ENCODE data around the gene PI4KB.

The PI4KB gene

DNA sequence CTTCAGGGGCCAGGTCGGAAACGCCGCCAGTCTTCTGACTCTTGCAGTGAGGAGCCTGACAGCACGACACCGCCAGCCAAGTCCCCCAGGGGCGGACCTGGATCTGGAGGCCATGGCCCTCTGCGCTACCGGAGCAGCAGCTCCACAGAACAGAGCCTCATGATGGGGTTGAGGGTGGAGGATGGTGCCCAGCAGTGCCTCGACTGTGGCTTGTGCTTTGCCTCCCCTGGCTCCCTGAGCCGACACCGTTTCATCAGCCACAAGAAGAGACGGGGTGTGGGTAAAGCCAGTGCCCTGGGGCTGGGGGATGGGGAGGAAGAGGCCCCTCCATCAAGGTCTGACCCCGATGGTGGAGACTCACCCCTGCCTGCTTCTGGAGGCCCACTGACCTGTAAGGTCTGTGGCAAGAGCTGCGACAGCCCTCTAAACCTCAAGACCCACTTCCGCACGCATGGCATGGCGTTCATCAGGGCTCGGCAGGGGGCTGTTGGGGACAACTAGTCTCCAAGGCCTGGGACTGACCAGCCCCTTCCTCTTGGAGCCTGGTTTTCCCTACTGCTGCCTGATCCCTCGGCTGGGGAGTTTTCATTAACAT, 36.4 kb downstream of the PI4KB start:
- TF ChIP-seq, protein P1, sequence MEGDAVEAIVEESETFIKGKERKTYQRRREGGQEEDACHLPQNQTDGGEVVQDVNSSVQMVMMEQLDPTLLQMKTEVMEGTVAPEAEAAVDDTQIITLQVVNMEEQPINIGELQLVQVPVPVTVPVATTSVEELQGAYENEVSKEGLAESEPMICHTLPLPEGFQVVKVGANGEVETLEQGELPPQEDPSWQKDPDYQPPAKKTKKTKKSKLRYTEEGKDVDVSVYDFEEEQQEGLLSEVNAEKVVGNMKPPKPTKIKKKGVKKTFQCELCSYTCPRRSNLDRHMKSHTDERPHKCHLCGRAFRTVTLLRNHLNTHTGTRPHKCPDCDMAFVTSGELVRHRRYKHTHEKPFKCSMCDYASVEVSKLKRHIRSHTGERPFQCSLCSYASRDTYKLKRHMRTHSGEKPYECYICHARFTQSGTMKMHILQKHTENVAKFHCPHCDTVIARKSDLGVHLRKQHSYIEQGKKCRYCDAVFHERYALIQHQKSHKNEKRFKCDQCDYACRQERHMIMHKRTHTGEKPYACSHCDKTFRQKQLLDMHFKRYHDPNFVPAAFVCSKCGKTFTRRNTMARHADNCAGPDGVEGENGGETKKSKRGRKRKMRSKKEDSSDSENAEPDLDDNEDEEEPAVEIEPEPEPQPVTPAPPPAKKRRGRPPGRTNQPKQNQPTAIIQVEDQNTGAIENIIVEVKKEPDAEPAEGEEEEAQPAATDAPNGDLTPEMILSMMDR (IDR thresholded peaks at IDR 0.05; ENCODE audit: borderline replicate concordance, control extremely low read depth, extremely low read depth, insufficient read depth, missing control alignments), result no peak
- DNase-seq (ENCODE audit: low spot score), result no peak
- in situ Hi-C loops (cut with MboI; ENCODE audit: low sequenced_read_pairs, unreplicated experiment), result no loop called here

DNA sequence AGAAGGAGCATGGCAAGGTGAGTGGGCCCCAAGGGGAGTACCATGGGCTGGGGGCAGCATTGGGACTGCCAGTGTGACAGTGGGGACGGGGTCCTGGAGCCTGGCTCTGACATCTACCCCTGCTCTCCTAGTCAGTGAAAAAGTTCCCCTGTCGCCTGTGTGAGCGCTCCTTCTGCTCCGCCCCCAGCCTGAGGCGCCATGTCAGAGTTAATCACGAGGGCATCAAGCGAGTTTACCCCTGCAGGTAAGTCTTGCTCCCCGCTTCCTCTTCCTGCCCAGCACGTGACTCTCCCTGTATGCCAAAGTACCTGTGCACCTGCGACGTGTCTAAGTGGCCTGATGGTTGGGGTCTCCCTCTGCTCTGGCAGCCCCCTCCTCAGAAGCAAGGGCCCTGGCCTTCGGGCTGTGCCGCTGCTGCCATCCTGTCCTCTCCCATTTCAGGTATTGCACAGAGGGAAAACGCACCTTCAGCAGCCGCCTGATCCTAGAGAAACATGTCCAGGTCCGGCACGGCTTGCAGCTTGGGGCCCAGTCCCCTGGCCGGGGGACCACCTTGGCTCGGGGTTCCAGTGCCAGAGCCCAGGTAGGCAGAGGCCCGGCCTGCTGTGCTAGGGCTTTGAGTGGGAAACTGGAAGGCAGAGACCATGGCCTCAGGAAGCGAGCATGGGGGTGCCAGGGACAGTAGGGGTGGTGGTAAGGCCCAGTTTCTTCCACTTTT, 37.1 kb downstream of the PI4KB start:
- in situ Hi-C loops (cut with MboI; ENCODE audit: low sequenced_read_pairs, unreplicated experiment), result no loop called here
- DNase-seq (ENCODE audit: low spot score), result no peak
- TF ChIP-seq, protein P1 (IDR thresholded peaks at IDR 0.05; ENCODE audit: borderline replicate concordance, control extremely low read depth, extremely low read depth, insufficient read depth, missing control alignments), result no peak

DNA sequence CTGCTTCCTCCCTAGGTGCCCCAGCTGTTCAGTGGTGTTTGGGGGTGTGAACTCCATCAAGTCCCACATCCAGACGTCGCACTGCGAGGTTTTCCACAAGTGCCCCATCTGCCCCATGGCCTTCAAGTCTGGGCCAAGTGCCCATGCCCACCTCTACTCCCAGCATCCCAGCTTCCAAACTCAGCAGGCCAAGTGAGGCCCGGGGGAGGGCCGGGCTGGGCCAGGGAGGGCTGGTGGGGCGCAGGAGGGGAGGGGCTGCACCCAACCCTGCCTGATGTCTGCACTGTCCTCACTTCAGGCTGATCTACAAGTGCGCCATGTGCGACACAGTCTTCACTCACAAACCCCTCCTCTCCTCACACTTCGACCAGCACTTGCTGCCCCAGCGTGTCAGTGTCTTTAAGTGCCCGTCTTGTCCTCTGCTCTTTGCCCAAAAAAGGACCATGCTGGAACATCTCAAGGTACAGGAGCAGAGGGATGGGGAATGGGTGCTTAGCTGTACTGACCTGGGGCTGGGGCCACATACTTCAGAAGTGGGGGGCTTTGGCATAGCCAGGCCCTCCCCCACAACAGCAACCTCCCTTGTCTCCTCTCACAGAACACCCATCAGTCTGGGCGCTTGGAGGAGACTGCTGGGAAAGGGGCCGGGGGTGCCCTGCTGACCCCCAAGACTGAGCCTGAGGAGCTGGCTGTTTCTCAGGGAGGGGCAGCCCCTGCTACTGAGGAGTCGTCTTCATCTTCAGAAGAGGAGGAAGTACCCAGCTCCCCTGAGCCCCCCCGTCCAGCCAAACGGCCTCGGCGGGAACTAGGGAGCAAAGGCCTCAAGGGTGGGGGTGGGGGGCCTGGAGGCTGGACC, 37.9 kb downstream of the PI4KB start:
- DNase-seq (ENCODE audit: low spot score), result no peak
- in situ Hi-C loops (cut with MboI; ENCODE audit: low sequenced_read_pairs, unreplicated experiment), result no loop called here
- TF ChIP-seq, protein P1 (IDR thresholded peaks at IDR 0.05; ENCODE audit: borderline replicate concordance, control extremely low read depth, extremely low read depth, insufficient read depth, missing control alignments), result no peak

DNA sequence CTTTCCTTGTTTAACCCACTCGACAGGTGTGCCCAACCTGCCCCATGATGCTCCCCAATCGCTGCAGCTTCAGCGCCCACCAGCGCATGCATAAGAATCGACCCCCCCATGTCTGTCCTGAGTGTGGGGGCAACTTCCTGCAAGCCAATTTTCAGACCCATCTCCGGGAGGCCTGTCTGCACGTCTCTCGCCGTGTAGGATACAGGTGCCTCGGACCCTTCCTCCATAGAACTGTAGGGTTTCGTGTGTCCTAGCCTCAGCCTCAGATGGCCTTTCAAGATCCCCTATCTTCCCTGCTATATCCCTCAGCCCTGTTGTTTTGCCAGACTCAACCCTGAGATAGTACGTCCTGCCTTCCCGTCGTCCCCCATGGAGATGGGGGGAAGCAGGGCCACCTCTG, 38.7 kb downstream of the PI4KB start:
- no peak for DNase-seq (ENCODE audit: low spot score)
- in situ Hi-C loops (cut with MboI; ENCODE audit: low sequenced_read_pairs, unreplicated experiment), result no loop called here
- TF ChIP-seq, protein P1 (IDR thresholded peaks at IDR 0.05; ENCODE audit: borderline replicate concordance, control extremely low read depth, extremely low read depth, insufficient read depth, missing control alignments), result no peak

- no peak for DNase-seq (ENCODE audit: low spot score)
- TF ChIP-seq, protein P1 (IDR thresholded peaks at IDR 0.05; ENCODE audit: borderline replicate concordance, control extremely low read depth, extremely low read depth, insufficient read depth, missing control alignments), result no peak
- in situ Hi-C loops (cut with MboI; ENCODE audit: low sequenced_read_pairs, unreplicated experiment), result no loop called here
Measured at GRCh38 chr1:151287767-151288500, 39.3 kb downstream of the PI4KB start.

GRCh38 chr1:151287341-151287699, 39.9 kb downstream of the PI4KB start:
- in situ Hi-C loops (cut with MboI; ENCODE audit: low sequenced_read_pairs, unreplicated experiment), result no loop called here
- DNase-seq (ENCODE audit: low spot score), result no peak
- TF ChIP-seq, protein P1 (IDR thresholded peaks at IDR 0.05; ENCODE audit: borderline replicate concordance, control extremely low read depth, extremely low read depth, insufficient read depth, missing control alignments), result no peak
